Osteocyte (in vitro differentiated cells): ENCODE measurements around the gene CENPF. TPM values are rescaled to one million over a fixed set of nuclear protein-coding genes. Genes with fewer than 3 reads are reported as not detected.
"Not testable (repeated sequence)": the region's sequence is repeated elsewhere in the genome, so short reads cannot be mapped to it uniquely, and the experiment has no call there.

Experiments
- DNase-seq: peaks from one replicate; pipeline ENCODE4 v3.0.0; 2021; ENCODE audit warnings: mixed read lengths; ENCODE audit not compliant: unreplicated experiment; ENCODE audit errors: extremely low spot score
- H3K27ac Mint-ChIP-seq: one replicate; pipeline ENCODE4 v1.8.0; 2021; ENCODE audit warnings: mild to moderate bottlenecking, mixed read lengths; ENCODE audit not compliant: unreplicated experiment
- H3K27me3 Mint-ChIP-seq: one replicate; pipeline ENCODE4 v1.8.0; 2021; ENCODE audit warnings: mixed read lengths; ENCODE audit not compliant: unreplicated experiment
- H3K36me3 Mint-ChIP-seq: one replicate; pipeline ENCODE4 v1.8.0; 2021; ENCODE audit warnings: mixed read lengths; ENCODE audit not compliant: unreplicated experiment
- H3K4me1 Mint-ChIP-seq: one replicate; pipeline ENCODE4 v1.8.0; 2021; ENCODE audit warnings: mixed read lengths; ENCODE audit not compliant: unreplicated experiment
- H3K4me3 Mint-ChIP-seq: one replicate; pipeline ENCODE4 v1.8.0; 2021; ENCODE audit warnings: mild to moderate bottlenecking, moderate library complexity, mixed read lengths; ENCODE audit not compliant: unreplicated experiment
- H3K9me3 Mint-ChIP-seq: one replicate; pipeline ENCODE4 v1.8.0; 2021; ENCODE audit warnings: mixed read lengths; ENCODE audit not compliant: unreplicated experiment
- total RNA-seq: library from RNA; stranded (reverse); gene quantifications from 2 replicates; pipeline ENCODE4 v1.2.1, GENCODE V29; 2021
- TF ChIP-seq, protein P1 (sequence below): fragments of 200-600 bp; sonication (generic); IDR thresholded peaks from 2 replicates; pipeline ENCODE4 v1.5.0; 2021; ENCODE audit warnings: antibody characterized with exemption, mild to moderate bottlenecking, moderate library complexity

The CENPF gene
- total RNA-seq, 1 donor from 2014 or later, result 21.5 TPM

DNA sequence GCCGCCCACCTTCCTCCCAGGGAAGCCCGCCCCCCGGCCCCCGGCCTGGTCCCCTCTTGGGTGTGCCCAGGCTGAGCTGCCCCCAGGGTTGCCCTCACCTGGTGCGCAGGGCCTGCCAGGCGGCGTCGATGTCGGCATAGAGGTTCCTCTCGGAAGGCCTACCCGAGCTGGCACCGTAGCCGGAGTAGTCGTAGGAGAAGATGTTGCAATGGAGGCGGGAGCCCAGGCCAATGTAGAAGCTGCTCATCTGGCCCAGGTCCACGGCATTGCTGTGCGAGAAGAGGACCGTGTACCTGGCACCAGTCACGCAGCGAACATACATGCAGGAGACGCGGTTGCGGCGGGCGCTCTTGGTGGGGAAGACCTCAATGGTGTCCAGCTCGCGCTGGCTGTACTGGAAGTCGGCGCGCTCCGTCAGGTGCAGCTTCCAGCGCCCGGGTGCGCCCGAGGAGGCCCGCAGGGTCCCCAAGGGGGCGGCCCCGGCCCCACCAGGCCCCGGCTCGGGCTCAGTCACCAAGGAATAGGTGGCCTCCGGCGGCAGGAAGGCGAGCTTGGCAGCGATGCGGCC lies 5.3 kb downstream of the CENPF start:
- H3K9me3 Mint-ChIP-seq, H3K4me3 Mint-ChIP-seq, DNase-seq, H3K27me3 Mint-ChIP-seq, H3K36me3 Mint-ChIP-seq, H3K27ac Mint-ChIP-seq: not testable (repeated sequence)
- H3K4me1 Mint-ChIP-seq, result peaks cover 16% of the 10 kb centered on the region

DNA sequence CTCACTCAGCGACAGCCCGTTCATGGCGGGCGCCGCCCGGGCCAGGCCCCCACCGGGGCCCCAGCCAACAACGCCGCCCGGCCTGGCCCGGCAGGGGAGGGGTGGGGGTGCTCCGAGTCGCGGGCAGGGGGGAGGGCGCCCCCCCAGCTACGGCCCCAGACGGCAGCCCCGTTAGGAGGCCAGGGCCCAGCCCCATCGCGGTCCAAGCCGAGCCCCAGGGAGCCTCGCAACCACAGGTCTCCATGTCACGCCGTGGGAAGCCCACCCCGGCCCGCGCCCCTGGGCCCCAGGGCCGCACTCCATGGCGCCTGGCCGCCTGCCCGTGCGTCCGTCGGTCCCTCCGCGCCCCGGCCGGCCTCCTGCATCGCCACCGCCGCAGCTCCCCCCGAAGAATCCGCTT lies 5.8 kb downstream of the CENPF start:
- H3K4me3 Mint-ChIP-seq, H3K27ac Mint-ChIP-seq: not testable (repeated sequence)
- peaks cover 18% of the 10 kb centered on the region for H3K4me1 Mint-ChIP-seq

DNA sequence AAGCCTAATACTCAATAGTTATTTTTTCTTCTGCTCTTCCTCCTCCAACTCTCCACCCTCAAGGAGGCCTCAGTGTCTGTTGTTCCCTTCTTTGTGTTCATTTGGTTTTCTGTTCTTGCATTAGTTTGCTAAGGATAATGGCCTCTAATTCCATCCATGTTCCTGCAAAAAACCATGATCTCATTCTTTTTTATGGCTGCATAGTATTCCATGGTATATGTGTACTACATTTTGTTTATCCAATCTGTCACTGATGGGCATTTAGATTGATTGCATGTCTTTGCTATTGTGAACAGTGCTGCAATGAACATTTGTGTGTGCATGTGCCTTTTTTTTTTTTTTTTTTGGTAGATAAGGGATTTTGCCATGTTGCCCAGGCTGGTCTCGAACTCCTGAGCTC lies 6.7 kb downstream of the CENPF start:
- H3K36me3 Mint-ChIP-seq, result peaks cover 7% of the 10 kb centered on the region
- no peaks in the 10 kb centered on the region for H3K27me3 Mint-ChIP-seq
- peaks cover 14% of the 10 kb centered on the region for H3K4me1 Mint-ChIP-seq
- no peak overlapping the region for H3K4me3 Mint-ChIP-seq
- TF ChIP-seq, protein P1, sequence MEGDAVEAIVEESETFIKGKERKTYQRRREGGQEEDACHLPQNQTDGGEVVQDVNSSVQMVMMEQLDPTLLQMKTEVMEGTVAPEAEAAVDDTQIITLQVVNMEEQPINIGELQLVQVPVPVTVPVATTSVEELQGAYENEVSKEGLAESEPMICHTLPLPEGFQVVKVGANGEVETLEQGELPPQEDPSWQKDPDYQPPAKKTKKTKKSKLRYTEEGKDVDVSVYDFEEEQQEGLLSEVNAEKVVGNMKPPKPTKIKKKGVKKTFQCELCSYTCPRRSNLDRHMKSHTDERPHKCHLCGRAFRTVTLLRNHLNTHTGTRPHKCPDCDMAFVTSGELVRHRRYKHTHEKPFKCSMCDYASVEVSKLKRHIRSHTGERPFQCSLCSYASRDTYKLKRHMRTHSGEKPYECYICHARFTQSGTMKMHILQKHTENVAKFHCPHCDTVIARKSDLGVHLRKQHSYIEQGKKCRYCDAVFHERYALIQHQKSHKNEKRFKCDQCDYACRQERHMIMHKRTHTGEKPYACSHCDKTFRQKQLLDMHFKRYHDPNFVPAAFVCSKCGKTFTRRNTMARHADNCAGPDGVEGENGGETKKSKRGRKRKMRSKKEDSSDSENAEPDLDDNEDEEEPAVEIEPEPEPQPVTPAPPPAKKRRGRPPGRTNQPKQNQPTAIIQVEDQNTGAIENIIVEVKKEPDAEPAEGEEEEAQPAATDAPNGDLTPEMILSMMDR, result no peak
- H3K27ac Mint-ChIP-seq, result no peak overlapping the region
- peaks cover 8% of the 10 kb centered on the region for H3K9me3 Mint-ChIP-seq
- no peak for DNase-seq

More for the DNA sequence above, 5.8 kb downstream of the CENPF start:
- not testable (repeated sequence) for H3K9me3 Mint-ChIP-seq, H3K27me3 Mint-ChIP-seq, H3K36me3 Mint-ChIP-seq, DNase-seq

DNA sequence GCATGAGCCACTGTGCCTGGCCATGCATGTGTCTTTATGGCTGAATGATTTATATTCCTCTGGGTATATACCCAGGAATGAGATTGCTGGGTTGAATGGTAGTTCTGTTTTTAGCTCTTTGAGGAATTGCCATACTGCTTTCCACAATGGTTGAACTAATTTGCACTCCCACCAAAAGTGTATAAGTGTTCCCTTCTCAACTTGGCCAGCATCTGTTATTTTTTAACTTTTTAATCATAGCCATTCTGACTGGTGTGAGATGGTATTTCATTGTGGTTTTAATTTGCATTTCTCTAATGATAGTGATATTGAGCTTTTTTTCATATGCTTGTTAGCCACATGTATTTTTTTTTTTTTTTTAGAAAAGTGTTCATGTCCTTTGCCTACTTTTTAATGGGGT lies 7.1 kb downstream of the CENPF start:
- not testable (repeated sequence) for DNase-seq, H3K4me3 Mint-ChIP-seq, H3K27ac Mint-ChIP-seq, H3K9me3 Mint-ChIP-seq, H3K27me3 Mint-ChIP-seq, H3K36me3 Mint-ChIP-seq
- peaks cover 14% of the 10 kb centered on the region for H3K4me1 Mint-ChIP-seq

DNA sequence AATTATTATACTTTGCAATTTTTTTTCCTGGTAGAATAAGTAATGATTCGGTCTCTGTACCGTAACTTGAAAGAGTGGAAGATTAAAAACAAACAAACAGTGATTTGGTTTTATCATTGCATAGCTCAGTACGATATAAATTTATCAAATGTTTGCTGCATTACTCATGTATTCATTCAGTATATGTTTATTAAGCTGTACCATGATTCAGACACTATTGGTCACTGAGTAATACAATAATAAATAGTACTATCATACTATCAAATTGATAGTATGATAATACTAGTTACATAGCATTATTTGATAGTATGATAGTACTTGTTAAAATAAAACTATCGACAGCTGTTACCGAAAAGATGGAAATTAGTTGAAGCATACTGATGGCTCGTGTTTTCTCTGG lies 12.1 kb downstream of the CENPF start:
- H3K36me3 Mint-ChIP-seq, result peaks cover 3% of the 10 kb centered on the region
- H3K4me3 Mint-ChIP-seq, result no peak overlapping the region
- H3K9me3 Mint-ChIP-seq, result peaks cover 8% of the 10 kb centered on the region
- H3K4me1 Mint-ChIP-seq, result peaks cover 22% of the 10 kb centered on the region
- no peak for DNase-seq
- no peaks in the 10 kb centered on the region for H3K27me3 Mint-ChIP-seq
- H3K27ac Mint-ChIP-seq, result peak overlapping the region; percentile 57
- TF ChIP-seq, protein P1, result no peak

DNA sequence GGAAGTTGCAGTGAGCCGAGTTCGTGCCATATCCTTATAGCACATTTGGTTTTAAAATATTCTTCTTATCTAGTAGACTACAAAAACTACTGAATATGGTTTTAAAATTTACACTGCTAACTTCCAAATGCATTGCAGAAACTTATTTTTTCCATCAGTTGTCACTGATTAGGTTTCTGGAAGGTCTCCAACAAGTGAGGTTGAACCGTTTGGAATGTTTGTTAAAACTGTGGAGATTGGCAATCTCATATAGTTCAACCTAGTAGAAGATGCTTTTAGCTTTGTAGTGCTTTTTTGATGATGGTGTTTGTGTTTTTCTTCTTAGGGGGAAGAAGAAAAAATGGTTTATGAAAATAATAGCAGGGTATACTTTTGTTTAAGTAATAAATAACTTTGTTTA lies 12.9 kb downstream of the CENPF start:
- TF ChIP-seq, protein P1, result no peak
- Mint-ChIP-seq H3K36me3 (no peaks in the 10 kb centered on the region), H3K9me3 (peaks cover 3% of the 10 kb centered on the region), H3K27me3 (no peaks in the 10 kb centered on the region), H3K27ac (peak overlapping the region; percentile 4), H3K4me1 (peaks cover 22% of the 10 kb centered on the region), H3K4me3 (no peak overlapping the region)
- no peak for DNase-seq

DNA sequence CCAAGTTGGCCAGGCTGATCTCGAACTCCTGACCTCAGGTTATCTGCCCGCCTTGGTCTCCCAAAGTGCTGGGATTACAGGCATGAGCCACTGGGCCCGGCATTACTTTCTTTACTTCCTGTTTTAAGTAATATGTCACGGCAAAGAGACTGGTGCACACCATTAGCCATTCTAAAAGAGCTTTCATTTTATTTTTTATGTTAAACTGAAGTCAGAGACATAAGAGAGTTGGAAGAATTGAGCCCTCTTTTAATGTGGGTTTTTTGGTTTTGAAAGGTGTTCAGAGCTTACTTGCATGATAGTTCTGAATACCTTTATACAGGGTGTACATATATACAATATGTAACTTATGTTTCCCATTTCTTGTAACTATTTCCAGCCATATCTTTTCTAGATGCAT lies 14.3 kb downstream of the CENPF start:
- Mint-ChIP-seq H3K36me3 (peaks cover 2% of the 10 kb centered on the region), H3K27ac (no peak overlapping the region), H3K27me3 (no peaks in the 10 kb centered on the region), H3K4me1 (peaks cover 22% of the 10 kb centered on the region), H3K9me3 (no peaks in the 10 kb centered on the region), H3K4me3 (no peak overlapping the region)
- TF ChIP-seq, protein P1, result no peak
- DNase-seq, result no peak
